Measurements from ENCODE around the gene GARS1. TPM values are rescaled to one million over a fixed set of nuclear protein-coding genes. Genes with fewer than 3 reads are reported as not detected.

The GARS1 gene
- polyA plus RNA-seq, 1 donor from 2014 or later: 99.1 TPM

GRCh38 chr7:30667172-30667571 is 72.5 kb downstream of the GARS1 start:
- Histone ChIP-seq H3F3A (ENCODE audit: insufficient read depth, low read length, poor library complexity, severe bottlenecking) (no peaks in the 10 kb centered on the region), H3K4me2 (ENCODE audit: low read length) (no peak overlapping the region), H3K27me3 (ENCODE audit: insufficient read depth, low read depth, low read length) (no peaks in the 10 kb centered on the region), H3K27ac (ENCODE audit: low read length) (no peak overlapping the region), H3K79me2 (replicated peaks; ENCODE audit: insufficient read depth, low read length) (no peaks in the 10 kb centered on the region), H2AFZ (ENCODE audit: low read depth, low read length) (no peak overlapping the region), H4K20me1 (ENCODE audit: insufficient read depth) (no peaks in the 10 kb centered on the region), H3K4me3 (ENCODE audit: low read length) (no peak overlapping the region), H3K36me3 (ENCODE audit: insufficient read depth, low read length) (no peaks in the 10 kb centered on the region), H3K9me3 (ENCODE audit: low read length) (no peaks in the 10 kb centered on the region), H3K9me2 (ENCODE audit: insufficient read depth, low read length) (no peaks in the 10 kb centered on the region), H3K9ac (ENCODE audit: low read length) (no peak overlapping the region)
- no peak for TF ChIP-seq POLR2AphosphoS5 (IDR thresholded peaks at IDR 0.05)
- no peak for TF ChIP-seq TAF1 (IDR thresholded peaks at IDR 0.05; ENCODE audit: low read depth)
- TF ChIP-seq EZH2 (IDR thresholded peaks at IDR 0.05; ENCODE audit: borderline replicate concordance, insufficient read depth, low read length, poor library complexity, severe bottlenecking): no peak
- TF ChIP-seq REST (IDR thresholded peaks at IDR 0.05; ENCODE audit: borderline replicate concordance): no peak
- TF ChIP-seq MXI1 (conservative IDR thresholded peaks at IDR 0.05; ENCODE audit: poor library complexity, severe bottlenecking): no peak

GRCh38 chr7:30668102-30668501 is 73.4 kb downstream of the GARS1 start:
- no peaks in the 10 kb centered on the region for H3K79me2 ChIP-seq (replicated peaks; ENCODE audit: insufficient read depth, low read length)
- H3F3A ChIP-seq (ENCODE audit: insufficient read depth, low read length, poor library complexity, severe bottlenecking): no peaks in the 10 kb centered on the region
- no peak overlapping the region for H3K4me2 ChIP-seq (ENCODE audit: low read length)
- TF ChIP-seq RAD21 (conservative IDR thresholded peaks at IDR 0.05) (no peak), REST (IDR thresholded peaks at IDR 0.05; ENCODE audit: borderline replicate concordance) (no peak), EP300 (conservative IDR thresholded peaks at IDR 0.05; ENCODE audit: poor library complexity, severe bottlenecking) (no peak), SMC3 (conservative IDR thresholded peaks at IDR 0.05; ENCODE audit: poor library complexity) (no peak), EZH2 (IDR thresholded peaks at IDR 0.05; ENCODE audit: borderline replicate concordance, insufficient read depth, low read length, poor library complexity, severe bottlenecking) (no peak), CTCF (IDR thresholded peaks at IDR 0.05; ENCODE audit: poor library complexity, severe bottlenecking) (no peak), MXI1 (conservative IDR thresholded peaks at IDR 0.05; ENCODE audit: poor library complexity, severe bottlenecking) (no peak), TAF1 (IDR thresholded peaks at IDR 0.05; ENCODE audit: low read depth) (no peak), POLR2AphosphoS5 (IDR thresholded peaks at IDR 0.05) (no peak)
- no peaks in the 10 kb centered on the region for H3K9me3 ChIP-seq (ENCODE audit: low read length)
- H3K4me3 ChIP-seq (ENCODE audit: low read length): no peak overlapping the region
- H3K36me3 ChIP-seq (ENCODE audit: insufficient read depth, low read length): no peaks in the 10 kb centered on the region
- no peaks in the 10 kb centered on the region for H3K27me3 ChIP-seq (ENCODE audit: insufficient read depth, low read depth, low read length)
- H2AFZ ChIP-seq (ENCODE audit: low read depth, low read length): no peak overlapping the region
- H4K20me1 ChIP-seq (ENCODE audit: insufficient read depth): no peaks in the 10 kb centered on the region
- H3K9ac ChIP-seq (ENCODE audit: low read length): no peak overlapping the region
- no peak overlapping the region for H3K27ac ChIP-seq (ENCODE audit: low read length)
- H3K9me2 ChIP-seq (ENCODE audit: insufficient read depth, low read length): no peaks in the 10 kb centered on the region
